Measurements from ENCODE around the gene EN2.

The EN2 gene

GRCh38 chr7:155488483-155489127 is 30.7 kb downstream of the EN2 start:
- no peak for DNase-seq

- no peak for DNase-seq
These were observed 31.4 kb downstream of the EN2 start for GRCh38 chr7:155489158-155489840.

GRCh38 chr7:155489862-155490696 is 32.1 kb downstream of the EN2 start:
- DNase-seq: no peak

GRCh38 chr7:155490697-155491628 is 33.0 kb downstream of the EN2 start:
- DNase-seq: no peak

GRCh38 chr7:155491812-155492211 is 33.9 kb downstream of the EN2 start:
- DNase-seq: no peak

GRCh38 chr7:155493744-155494538 is 36.0 kb downstream of the EN2 start:
- DNase-seq: no peak

- no peak for DNase-seq
These were observed 36.6 kb downstream of the EN2 start for GRCh38 chr7:155494551-155494950.

- no peak for DNase-seq
These were observed 37.7 kb downstream of the EN2 start for GRCh38 chr7:155495440-155496248.

- no peak for DNase-seq
These were observed 38.5 kb downstream of the EN2 start for GRCh38 chr7:155496267-155497005.

GRCh38 chr7:155497149-155497901 is 39.4 kb downstream of the EN2 start:
- no peak for DNase-seq

- DNase-seq: no peak
These were observed 47.5 kb downstream of the EN2 start for GRCh38 chr7:155505422-155505793.

- DNase-seq: no peak
These were observed 49.0 kb downstream of the EN2 start for GRCh38 chr7:155506854-155507337.

GRCh38 chr7:155507576-155507975 is 49.6 kb downstream of the EN2 start:
- DNase-seq: no peak

GRCh38 chr7:155508376-155509358 is 50.7 kb downstream of the EN2 start:
- peak; percentile 61 for DNase-seq

GRCh38 chr7:155509359-155509724 is 51.4 kb downstream of the EN2 start:
- peak; percentile 75 for DNase-seq

- DNase-seq: peak; percentile 76
These were observed 52.0 kb downstream of the EN2 start for GRCh38 chr7:155509725-155510551.
